Smooth muscle cell (in vitro differentiated cells): Measurements from ENCODE around the gene ECHDC3. TPM values are rescaled to one million over a fixed set of nuclear protein-coding genes. Genes with fewer than 3 reads are reported as not detected.
A peak's percentile ranks its signal among the peaks of the same experiment; 100 is the strongest.

Source experiments
- DNase-seq: peaks from one replicate; lab custom pipeline; 2025; ENCODE audit not compliant: unreplicated experiment; lab: John Stamatoyannopoulos, UW
- H2AFZ ChIP-seq: fragments of 200-600 bp; sonication (generic); 2 replicates; pipeline ENCODE4 v1.6.0; 2016; ENCODE audit warnings: antibody characterized with exemption, low read depth, mild to moderate bottlenecking
- H3F3A ChIP-seq: fragments of 200-600 bp; sonication (generic); 2 replicates; pipeline ENCODE4 v1.6.0; 2017; ENCODE audit warnings: antibody characterized with exemption, low read depth
- H3K27ac ChIP-seq: fragments of 200-600 bp; sonication (generic); 2 replicates; pipeline ENCODE4 v1.5.1; 2016; ENCODE audit warnings: low read depth, mild to moderate bottlenecking
- H3K27me3 ChIP-seq: fragments of 200-600 bp; sonication (generic); 2 replicates; pipeline ENCODE4 v1.6.1; 2016; ENCODE audit warnings: low read depth, mild to moderate bottlenecking
- H3K36me3 ChIP-seq: fragments of 200-600 bp; sonication (generic); 2 replicates; pipeline ENCODE4 v1.5.1; 2016; ENCODE audit warnings: low read depth
- H3K4me1 ChIP-seq: fragments of 200-600 bp; sonication (generic); 2 replicates; pipeline ENCODE4 v1.5.1; 2016; ENCODE audit warnings: low read depth
- H3K4me2 ChIP-seq: fragments of 200-600 bp; sonication (generic); 2 replicates; pipeline ENCODE4 v1.6.0; 2016; ENCODE audit warnings: mild to moderate bottlenecking
- H3K4me3 ChIP-seq: fragments of 200-600 bp; sonication (generic); 2 replicates; pipeline ENCODE4 v1.5.1; 2016; ENCODE audit warnings: mild to moderate bottlenecking
- H3K79me2 ChIP-seq: fragments of 200-600 bp; sonication (generic); 2 replicates; pipeline ENCODE4 v1.6.0; 2016; ENCODE audit warnings: low read depth, mild to moderate bottlenecking
- H3K9ac ChIP-seq: fragments of 200-600 bp; sonication (generic); 2 replicates; pipeline ENCODE4 v1.6.0; 2016; ENCODE audit warnings: low read depth
- H3K9me3 ChIP-seq: fragments of 200-600 bp; sonication (generic); replicated peaks from 2 replicates; pipeline ENCODE4 v1.5.1; 2016; ENCODE audit warnings: low read depth
- H4K20me1 ChIP-seq: fragments of 200-600 bp; sonication (generic); 2 replicates; pipeline ENCODE4 v1.6.0; 2016; ENCODE audit warnings: low read depth
- WGBS: methylation state at CpG from one replicate; pipeline ENCODE4 v1.1.7; 2016; ENCODE audit warnings: low lambda C conversion rate; 5-methylcytosine and 5-hydroxymethylcytosine counted together
- polyA plus RNA-seq: library from polyadenylated mRNA; unstranded; fragments of >200 nt; fragmentation: Nextera tagmentation; extraction: Ambion mirVana; gene quantifications from 2 replicates; pipeline ENCODE4 v1.2.1, GENCODE V29; 2016
- total RNA-seq: library from RNA; depleted of rRNA; stranded (reverse); fragments of >200 nt; gene quantifications from 2 replicates; pipeline ENCODE4 v1.2.3, GENCODE V29; 2014
- TF ChIP-seq, protein P1 (sequence below): fragments of 200-600 bp; sonication (generic); IDR thresholded peaks from 2 replicates; pipeline ENCODE4 v1.5.1; 2017; ENCODE audit warnings: borderline replicate concordance, mild to moderate bottlenecking, antibody characterized with exemption; ENCODE audit not compliant: insufficient read depth, poor library complexity, severe bottlenecking

The ECHDC3 gene
- total and polyA plus RNA-seq, 2 experiments from 2014 or later, result 8.7 to 10.2 TPM

DNA sequence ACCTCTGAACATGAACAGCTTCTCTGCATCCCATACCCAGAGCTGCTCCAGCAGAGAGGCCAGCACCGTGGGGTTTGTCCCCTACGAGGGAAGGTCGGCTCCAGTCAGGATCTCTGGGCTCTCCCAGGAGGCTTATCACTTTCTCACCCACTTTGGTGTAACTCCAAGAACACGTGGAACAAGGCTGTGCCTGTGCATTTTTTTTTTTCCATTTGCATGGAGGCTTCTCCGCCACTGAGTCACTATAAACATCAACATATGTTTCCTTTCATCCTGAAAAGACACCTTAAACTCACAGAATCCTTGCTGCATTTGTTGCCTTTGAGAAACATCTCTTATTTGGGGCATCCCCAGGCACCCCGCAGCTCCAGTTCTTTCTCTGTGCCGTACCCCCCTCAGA lies 29.4 kb upstream of the ECHDC3 start:
- no peaks in the 10 kb centered on the region for H3K36me3 ChIP-seq
- H3K27me3 ChIP-seq, result no peaks in the 10 kb centered on the region
- no peak overlapping the region for H3K4me3 ChIP-seq
- no peaks in the 10 kb centered on the region for H3K79me2 ChIP-seq
- H3K27ac ChIP-seq, result peak overlapping the region; percentile 98
- H4K20me1 ChIP-seq, result no peaks in the 10 kb centered on the region
- H3K9me3 ChIP-seq, result no peaks in the 10 kb centered on the region
- 51% methylated on average over 7 of the region's 7 CpGs for WGBS
- H3F3A ChIP-seq, result peaks cover 10% of the 10 kb centered on the region
- peaks cover 11% of the 10 kb centered on the region for H3K4me1 ChIP-seq
- H3K4me2 ChIP-seq, result peak overlapping the region; percentile 79
- TF ChIP-seq, protein P1, sequence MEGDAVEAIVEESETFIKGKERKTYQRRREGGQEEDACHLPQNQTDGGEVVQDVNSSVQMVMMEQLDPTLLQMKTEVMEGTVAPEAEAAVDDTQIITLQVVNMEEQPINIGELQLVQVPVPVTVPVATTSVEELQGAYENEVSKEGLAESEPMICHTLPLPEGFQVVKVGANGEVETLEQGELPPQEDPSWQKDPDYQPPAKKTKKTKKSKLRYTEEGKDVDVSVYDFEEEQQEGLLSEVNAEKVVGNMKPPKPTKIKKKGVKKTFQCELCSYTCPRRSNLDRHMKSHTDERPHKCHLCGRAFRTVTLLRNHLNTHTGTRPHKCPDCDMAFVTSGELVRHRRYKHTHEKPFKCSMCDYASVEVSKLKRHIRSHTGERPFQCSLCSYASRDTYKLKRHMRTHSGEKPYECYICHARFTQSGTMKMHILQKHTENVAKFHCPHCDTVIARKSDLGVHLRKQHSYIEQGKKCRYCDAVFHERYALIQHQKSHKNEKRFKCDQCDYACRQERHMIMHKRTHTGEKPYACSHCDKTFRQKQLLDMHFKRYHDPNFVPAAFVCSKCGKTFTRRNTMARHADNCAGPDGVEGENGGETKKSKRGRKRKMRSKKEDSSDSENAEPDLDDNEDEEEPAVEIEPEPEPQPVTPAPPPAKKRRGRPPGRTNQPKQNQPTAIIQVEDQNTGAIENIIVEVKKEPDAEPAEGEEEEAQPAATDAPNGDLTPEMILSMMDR, result no peak
- no peak for DNase-seq
- peak overlapping the region; percentile 91 for H3K9ac ChIP-seq
- H2AFZ ChIP-seq, result no peak overlapping the region

DNA sequence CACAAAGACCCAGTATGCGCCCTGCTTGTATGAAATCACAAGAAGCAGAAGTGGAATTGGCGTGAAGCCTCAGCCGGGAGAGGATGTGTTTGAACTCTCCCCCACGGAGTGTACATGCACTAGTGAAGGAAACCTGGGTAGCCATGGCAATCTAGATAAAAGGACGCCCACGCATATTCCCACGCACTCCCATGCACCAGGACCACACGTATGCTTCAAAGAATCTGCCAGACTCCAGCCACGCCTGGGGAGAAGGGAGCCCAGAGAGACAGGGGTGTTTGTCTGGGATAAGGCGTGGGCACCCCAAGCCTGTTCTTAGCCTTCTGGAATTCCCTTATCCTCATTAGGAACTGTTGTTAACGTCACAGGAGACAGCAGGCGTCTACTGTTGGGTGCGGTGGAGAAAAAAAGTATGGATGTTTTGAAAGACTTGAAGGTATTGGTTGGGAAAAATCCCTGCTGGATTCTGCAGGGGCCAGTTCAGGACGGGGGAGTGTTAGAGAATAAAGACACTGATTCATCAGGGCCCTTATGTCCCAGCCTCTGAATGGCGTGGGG lies 28.9 kb upstream of the ECHDC3 start:
- Histone ChIP-seq H3K9ac (peak overlapping the region; percentile 91), H3K79me2 (no peaks in the 10 kb centered on the region), H4K20me1 (no peaks in the 10 kb centered on the region), H3K27me3 (no peaks in the 10 kb centered on the region), H3K4me3 (no peak overlapping the region), H3K4me1 (peaks cover 11% of the 10 kb centered on the region), H3K4me2 (peak overlapping the region; percentile 79), H3K9me3 (no peaks in the 10 kb centered on the region), H2AFZ (peak overlapping the region; percentile 25), H3K36me3 (no peaks in the 10 kb centered on the region), H3F3A (peaks cover 10% of the 10 kb centered on the region), H3K27ac (peak overlapping the region; percentile 98)
- TF ChIP-seq, protein P1, result no peak
- WGBS, result 32% methylated on average over 15 of the region's 15 CpGs
- DNase-seq, result no peak

DNA sequence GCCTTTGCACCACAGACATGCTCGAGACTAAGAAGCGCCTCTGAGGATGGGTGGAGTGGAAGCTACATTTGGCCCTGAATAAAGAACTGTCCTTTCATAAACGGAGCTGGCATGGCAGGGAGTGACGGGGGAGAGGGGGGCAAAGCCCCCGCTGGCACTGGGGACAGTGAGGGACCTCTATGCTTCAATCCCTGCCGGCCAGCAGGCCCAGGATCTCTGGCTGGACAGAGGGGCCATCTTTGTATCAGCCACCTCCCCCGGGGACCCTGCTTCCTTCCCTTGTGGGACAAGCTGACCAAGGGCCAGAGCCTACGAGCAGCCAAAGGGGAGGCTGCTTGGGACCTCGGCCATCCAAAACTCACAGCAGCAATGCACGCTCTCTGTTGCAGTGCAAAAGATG lies 28.2 kb upstream of the ECHDC3 start:
- Histone ChIP-seq H4K20me1 (no peaks in the 10 kb centered on the region), H3F3A (peaks cover 10% of the 10 kb centered on the region), H3K4me3 (no peak overlapping the region), H2AFZ (peak overlapping the region; percentile 25), H3K4me1 (peaks cover 11% of the 10 kb centered on the region), H3K36me3 (no peaks in the 10 kb centered on the region), H3K79me2 (no peaks in the 10 kb centered on the region), H3K9me3 (no peaks in the 10 kb centered on the region), H3K27me3 (no peaks in the 10 kb centered on the region), H3K27ac (peak overlapping the region; percentile 98), H3K4me2 (peak overlapping the region; percentile 79), H3K9ac (peak overlapping the region; percentile 58)
- TF ChIP-seq, protein P1, result no peak
- no peak for DNase-seq
- WGBS, result 80% methylated on average over 10 of the region's 10 CpGs

DNA sequence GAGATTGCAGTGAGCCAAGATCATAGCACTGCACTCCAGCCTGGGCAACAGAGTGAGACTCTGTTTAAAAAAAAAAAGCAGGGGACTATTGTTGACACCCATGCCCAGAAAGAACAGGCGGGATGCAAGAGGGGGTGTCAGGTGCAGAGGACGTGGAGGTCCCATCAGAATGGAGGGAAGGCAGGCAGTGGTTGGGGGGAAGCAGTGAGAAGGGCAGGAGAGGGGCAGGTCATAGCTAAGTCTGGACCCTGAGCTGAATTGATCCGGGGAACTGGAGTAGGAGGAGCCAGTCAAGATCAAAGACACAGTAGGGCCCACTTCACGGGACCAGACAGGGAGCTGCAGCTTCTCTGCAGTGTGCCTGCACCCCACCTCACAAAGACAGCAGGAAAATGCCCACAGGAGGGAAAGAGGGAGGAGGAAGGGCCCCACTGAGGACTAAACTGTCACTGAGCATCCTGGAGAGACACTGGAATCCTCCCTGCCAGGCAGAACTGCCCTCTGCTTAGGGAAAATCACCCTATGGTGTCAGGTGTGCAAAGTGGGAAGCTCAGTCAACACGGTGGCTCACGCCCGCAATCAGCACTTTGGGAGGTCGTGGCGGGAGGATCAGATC lies 27.3 kb upstream of the ECHDC3 start:
- Histone ChIP-seq H4K20me1 (no peaks in the 10 kb centered on the region), H3K4me3 (no peak overlapping the region), H3K79me2 (no peaks in the 10 kb centered on the region), H3K27me3 (no peaks in the 10 kb centered on the region), H3K9me3 (no peaks in the 10 kb centered on the region), H3K36me3 (no peaks in the 10 kb centered on the region), H3K4me2 (no peak overlapping the region), H3K27ac (peak overlapping the region; percentile 98), H3F3A (peaks cover 10% of the 10 kb centered on the region), H3K4me1 (peaks cover 11% of the 10 kb centered on the region), H2AFZ (no peak overlapping the region), H3K9ac (no peak overlapping the region)
- 95% methylated on average over 9 of the region's 9 CpGs for WGBS
- DNase-seq, result no peak
- TF ChIP-seq, protein P1, result no peak
